HL-60/S4 (cell line): ENCODE measurements around the gene CPSF7.

ENCODE experiments used
- in situ Hi-C: fragments of 300-500 bp; cut with MboI; formaldehyde crosslinking; loops from 2 replicates; pipeline ENCODE4 v1.14.3; 2022; ENCODE audit warnings: low sequenced_read_pairs

The CPSF7 gene

GRCh38 chr11:61361237-61361740 is 68.5 kb downstream of the CPSF7 start:
- in situ Hi-C loops: no loop called here

GRCh38 chr11:61359516-61359915 is 70.3 kb downstream of the CPSF7 start:
- in situ Hi-C loops: no loop called here

GRCh38 chr11:61358566-61358965 is 71.2 kb downstream of the CPSF7 start:
- in situ Hi-C loops: no loop called here

- in situ Hi-C loops: no loop called here
Measured at GRCh38 chr11:61357894-61358239, 71.9 kb downstream of the CPSF7 start.

GRCh38 chr11:61357233-61357893 is 72.4 kb downstream of the CPSF7 start:
- in situ Hi-C loops: no loop called here

GRCh38 chr11:61356706-61357105 is 73.1 kb downstream of the CPSF7 start:
- in situ Hi-C loops: no loop called here

GRCh38 chr11:61354208-61354607 is 75.6 kb downstream of the CPSF7 start:
- in situ Hi-C loops: no loop called here

- in situ Hi-C loops: no loop called here
Measured at GRCh38 chr11:61353131-61354067, 76.4 kb downstream of the CPSF7 start.
